HG03575 (cell line): ENCODE measurements around the gene SOX2.
"Not testable (repeated sequence)": the region's sequence is repeated elsewhere in the genome, so short reads cannot be mapped to it uniquely, and the experiment has no call there.

Experiments used
- ATAC-seq: cut with Tn5 transposase; IDR thresholded peaks from one replicate; pipeline ENCODE4 v1.9.1; 2021; ENCODE audit not compliant: unreplicated experiment, insufficient number of reproducible peaks, low FRiP score; ENCODE audit errors: extremely low read depth

SOX2 gene

GRCh38 chr3:181739628-181740027 lies 27.9 kb downstream of the SOX2 start:
- ATAC-seq: no peak

- no peak for ATAC-seq
Measured at GRCh38 chr3:181741417-181741816, 29.7 kb downstream of the SOX2 start.

- ATAC-seq: no peak
Measured at GRCh38 chr3:181752202-181752671, 40.5 kb downstream of the SOX2 start.

GRCh38 chr3:181753391-181753790 lies 41.7 kb downstream of the SOX2 start:
- ATAC-seq: no peak

GRCh38 chr3:181755959-181756358 lies 44.2 kb downstream of the SOX2 start:
- ATAC-seq: no peak

- ATAC-seq: no peak
Measured at GRCh38 chr3:181756645-181757297, 45.0 kb downstream of the SOX2 start.

- ATAC-seq: no peak
Measured at GRCh38 chr3:181757694-181758306, 46.1 kb downstream of the SOX2 start.

GRCh38 chr3:181761906-181762305 lies 50.2 kb downstream of the SOX2 start:
- no peak for ATAC-seq

GRCh38 chr3:181764033-181764432 lies 52.3 kb downstream of the SOX2 start:
- not testable (repeated sequence) for ATAC-seq
